Stimulated activated CD4-positive, alpha-beta T cell treated with anti-CD3 and anti-CD28 coated beads, Interleukin-4, amount 100 ng/mL, for 24 hours (primary cell): ENCODE measurements around the gene EMCN.
"Not testable (repeated sequence)": the region's sequence is repeated elsewhere in the genome, so short reads cannot be mapped to it uniquely, and the experiment has no call there.

ENCODE experiments used
- DNase-seq: peaks from one replicate; pipeline ENCODE4 v3.0.0-alpha.2; 2020

EMCN gene

GRCh38 chr4:100492129-100492528 is 25.7 kb downstream of the EMCN start:
- no peak for DNase-seq

- DNase-seq = no peak
Observed at GRCh38 chr4:100489305-100489704, 28.5 kb downstream of the EMCN start.

GRCh38 chr4:100486496-100486895 is 31.3 kb downstream of the EMCN start:
- no peak for DNase-seq

DNA sequence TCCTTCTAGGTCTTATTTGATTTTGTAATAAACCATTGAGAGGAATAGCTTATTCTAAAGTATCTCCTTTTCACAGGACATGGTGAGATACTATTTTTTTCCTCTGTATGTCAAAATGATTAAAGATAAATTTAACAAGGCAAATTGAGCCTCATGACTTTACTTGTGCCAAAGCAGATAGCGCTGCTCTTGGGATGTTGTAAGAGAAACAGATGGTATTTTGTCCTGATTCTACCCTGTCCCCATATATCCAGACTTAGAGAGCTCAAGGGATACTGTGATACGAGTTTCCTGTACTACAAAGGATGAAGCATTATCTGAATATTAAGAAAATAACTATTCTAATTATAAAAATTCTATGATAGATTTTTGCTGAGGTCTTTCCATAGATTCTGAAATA is 34.0 kb downstream of the EMCN start:
- DNase-seq = no peak

- no peak for DNase-seq
Observed at GRCh38 chr4:100479971-100480370, 37.9 kb downstream of the EMCN start.

DNA sequence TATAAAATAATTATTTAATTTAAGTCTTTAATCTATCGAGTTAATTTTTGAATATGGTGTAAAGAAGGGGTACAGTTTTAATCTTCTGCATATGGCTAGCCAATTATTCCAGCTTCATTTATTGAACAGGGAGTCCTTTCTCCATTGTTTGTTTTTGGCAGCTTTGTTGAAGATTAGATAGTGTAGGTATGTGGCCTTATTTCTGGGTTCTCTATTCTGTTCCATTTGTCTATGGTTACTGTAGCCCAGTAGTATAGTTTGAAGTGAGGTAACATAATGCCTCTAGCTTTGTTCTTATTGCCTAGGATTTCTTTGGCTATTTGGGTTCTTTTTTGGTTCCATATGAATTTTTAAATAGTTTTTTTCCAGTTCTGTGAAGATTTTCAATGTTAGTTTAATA is 48.3 kb downstream of the EMCN start:
- DNase-seq = no peak

GRCh38 chr4:100466501-100466900 is 51.3 kb downstream of the EMCN start:
- DNase-seq = no peak

DNA sequence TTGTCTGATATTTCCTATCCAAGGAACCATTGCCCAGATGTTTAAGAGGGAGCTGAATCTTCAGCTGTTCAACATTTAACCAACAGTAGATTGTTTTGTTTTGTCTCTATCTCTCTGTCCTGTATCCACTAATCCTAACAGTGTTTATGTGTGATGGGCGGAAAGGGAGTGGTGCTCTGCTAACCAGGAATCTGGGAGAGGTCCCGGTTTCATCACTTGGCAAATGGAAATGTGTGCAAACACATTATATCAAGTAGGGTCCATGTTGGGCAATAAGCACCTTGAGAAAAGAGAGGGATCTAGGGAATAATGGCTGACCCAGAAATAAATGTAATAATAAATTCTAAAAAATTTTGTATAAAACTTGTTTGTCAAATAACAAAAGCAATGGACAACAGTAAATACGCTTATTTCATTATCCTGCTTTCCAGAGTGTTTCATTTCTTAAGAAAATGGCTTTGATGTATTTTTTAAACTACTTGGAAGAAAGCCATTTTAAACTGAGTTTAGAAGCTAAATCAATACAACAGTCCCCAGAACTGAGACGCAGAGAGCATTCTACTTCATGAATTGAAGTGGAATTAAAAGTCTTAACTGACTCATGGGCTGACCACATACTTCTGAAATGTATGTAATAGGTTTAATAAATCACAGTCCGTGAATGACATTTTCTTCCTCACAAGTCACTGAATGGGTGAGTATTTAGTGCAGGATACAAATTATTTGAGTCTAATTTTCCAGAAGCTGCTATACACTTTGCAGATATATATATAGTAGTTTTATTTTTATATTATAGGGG is 55.8 kb downstream of the EMCN start:
- DNase-seq = no peak

- DNase-seq = no peak
Observed at GRCh38 chr4:100450449-100450848, 67.4 kb downstream of the EMCN start.

DNA sequence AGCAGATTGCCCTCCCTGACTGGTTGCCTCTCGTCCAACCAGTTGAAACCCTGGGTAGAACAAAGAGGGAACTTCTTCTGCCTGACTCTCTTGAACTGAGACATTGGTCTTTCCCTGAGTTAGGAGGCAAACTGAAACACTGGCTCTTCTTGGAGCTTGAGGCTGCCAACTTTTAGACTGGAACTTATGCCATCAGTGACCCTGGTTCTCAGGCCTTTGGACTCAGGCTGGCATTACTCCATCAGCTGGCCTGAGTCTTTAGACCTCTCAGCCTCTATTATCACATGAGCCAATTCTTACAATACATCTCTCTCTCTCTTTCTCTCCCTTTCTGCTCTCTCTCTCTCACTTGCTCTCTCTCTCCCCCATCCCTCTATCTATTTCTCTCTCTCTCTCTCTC is 86.4 kb downstream of the EMCN start:
- DNase-seq = no peak

- no peak for DNase-seq
Observed at GRCh38 chr4:100430451-100430850, 87.4 kb downstream of the EMCN start.

GRCh38 chr4:100429616-100430015 is 88.2 kb downstream of the EMCN start:
- DNase-seq = no peak

DNA sequence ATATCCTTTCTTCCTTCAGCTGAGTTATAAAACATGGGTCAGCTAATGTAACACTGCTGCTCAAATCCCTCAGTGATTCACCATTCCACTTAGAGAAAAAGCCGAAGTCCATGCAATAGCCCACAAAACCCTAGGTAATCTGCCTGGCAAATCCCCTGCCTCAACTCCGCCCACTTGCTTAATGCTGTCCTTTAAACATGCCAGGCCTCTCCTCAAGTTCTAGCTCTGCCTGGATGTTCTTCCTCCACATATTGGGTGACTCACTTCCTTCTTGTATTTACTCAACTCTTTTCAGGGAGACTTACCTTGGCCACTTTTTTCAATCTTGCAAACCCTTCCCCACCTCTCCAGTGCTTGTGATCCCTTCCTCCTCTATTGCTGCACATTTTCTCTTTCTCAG is 89.8 kb downstream of the EMCN start:
- DNase-seq = no peak

- DNase-seq = no peak
Observed at GRCh38 chr4:100424376-100424775, 93.4 kb downstream of the EMCN start.

GRCh38 chr4:100422894-100423293 is 94.9 kb downstream of the EMCN start:
- no peak for DNase-seq

DNA sequence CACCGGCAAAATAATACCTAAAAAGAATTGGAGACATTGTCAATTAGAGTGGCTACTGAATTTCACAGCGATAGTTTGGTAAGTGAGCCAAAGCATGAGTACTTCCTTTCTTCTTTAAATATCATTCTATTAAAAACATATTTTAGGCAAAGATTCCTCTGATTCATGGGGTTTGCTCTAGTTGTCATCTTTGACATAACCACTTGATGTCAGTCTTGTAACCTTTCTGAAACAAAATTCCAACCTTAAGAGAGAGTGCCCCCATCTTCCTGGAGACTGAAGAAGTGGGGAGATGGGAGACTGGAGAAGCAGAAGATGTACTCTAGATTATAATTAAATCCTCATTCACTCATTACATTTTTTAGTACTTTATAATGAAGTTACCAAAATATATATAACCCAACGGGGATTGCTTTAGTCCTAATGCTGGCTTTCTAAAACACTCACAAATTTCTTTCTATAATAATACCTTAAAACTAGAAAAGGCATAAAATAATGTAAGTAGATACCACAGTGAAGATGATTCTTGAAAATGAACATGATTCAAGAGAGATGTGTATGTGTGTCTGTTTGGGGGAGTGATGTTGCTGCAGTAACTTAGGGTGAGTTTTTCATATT is 96.4 kb downstream of the EMCN start:
- DNase-seq = no peak

- DNase-seq = no peak
Observed at GRCh38 chr4:100420571-100420970, 97.3 kb downstream of the EMCN start.

GRCh38 chr4:100417565-100417964 is 100.3 kb downstream of the EMCN start:
- no peak for DNase-seq

- no peak for DNase-seq
Observed at GRCh38 chr4:100414016-100414790, 103.6 kb downstream of the EMCN start.

- DNase-seq = no peak
Observed at GRCh38 chr4:100391863-100392262, 126.0 kb downstream of the EMCN start.

DNA sequence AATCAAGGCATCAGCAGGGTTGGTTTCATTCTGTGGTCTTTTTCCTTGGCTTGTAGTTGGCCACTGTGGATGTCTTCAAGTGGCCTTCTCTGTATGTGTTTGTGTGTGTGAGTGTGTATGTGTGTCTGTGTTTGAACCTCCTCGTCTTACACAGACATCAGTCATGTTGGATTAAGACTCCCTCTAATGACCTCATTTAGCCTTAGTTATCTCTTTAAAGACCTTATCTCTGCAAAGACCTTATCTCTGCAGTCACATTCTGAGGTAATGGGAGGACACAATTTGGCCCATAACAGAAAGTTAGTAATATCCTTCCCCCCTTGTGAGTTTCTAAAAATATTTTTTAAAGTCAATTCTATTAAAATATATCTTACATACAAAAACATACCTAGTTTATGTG is 126.7 kb downstream of the EMCN start:
- no peak for DNase-seq

DNA sequence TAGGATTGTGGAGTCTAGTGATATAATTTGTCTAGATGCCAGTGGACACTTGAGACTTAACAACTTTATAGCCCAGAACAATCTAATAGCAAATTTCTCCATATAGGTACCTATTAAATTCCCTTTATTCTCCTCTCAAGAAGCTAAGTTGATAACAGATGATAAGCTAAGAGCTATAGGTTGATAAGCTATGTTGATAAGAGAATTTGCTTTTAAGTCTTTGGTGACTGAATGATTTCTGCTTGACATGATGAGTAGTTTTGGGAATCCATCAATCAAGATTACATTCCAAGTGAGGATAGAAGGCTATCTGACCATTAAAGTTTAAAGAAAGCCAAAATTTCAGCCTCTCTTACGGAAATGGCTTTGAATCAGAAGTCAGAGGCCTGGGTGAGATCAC is 131.6 kb downstream of the EMCN start:
- DNase-seq = no peak

- not testable (repeated sequence) for DNase-seq
Observed at GRCh38 chr4:100380401-100380800, 137.4 kb downstream of the EMCN start.

- DNase-seq = no peak
Observed at GRCh38 chr4:100379583-100380105, 138.2 kb downstream of the EMCN start.
